NCI-H1092 treated with DMSO at 0.1 percent for 48 hours (cell line): ENCODE measurements around the gene MIS12.

Experiments
- DNase-seq: peaks from one replicate; lab custom pipeline; 2025; lab: John Stamatoyannopoulos, UW

MIS12 gene

GRCh38 chr17:5535436-5535835, 49.1 kb downstream of the MIS12 start:
- DNase-seq: no peak

GRCh38 chr17:5536866-5537650, 50.7 kb downstream of the MIS12 start:
- DNase-seq: no peak

GRCh38 chr17:5539286-5539685, 52.9 kb downstream of the MIS12 start:
- DNase-seq: no peak

GRCh38 chr17:5540321-5540720, 54.0 kb downstream of the MIS12 start:
- DNase-seq: no peak
